CD4-positive, alpha-beta memory T cell (primary cell): ENCODE results near the gene DIS3L2. TPM values are rescaled to one million over a fixed set of nuclear protein-coding genes. Genes with fewer than 3 reads are reported as not detected.
A peak's percentile ranks its signal among the peaks of the same experiment; 100 is the strongest.

Experiments used
- CTCF ChIA-PET: fragments of 350-600 bp; sonication (Branson Sonifier 250); formaldehyde crosslinking; loops from one replicate; lab custom pipeline; 2021; ENCODE audit warnings: inconsistent platforms; ENCODE audit not compliant: partially characterized antibody; lab: Charles Lee
- POLR2A ChIA-PET: fragments of 350-600 bp; sonication (Branson Sonifier 250); formaldehyde crosslinking; loops from one replicate; lab custom pipeline; 2021; ENCODE audit not compliant: partially characterized antibody; lab: Charles Lee
- DNase-seq, 5 donors: peaks; one replicate each; pipeline versions ENCODE4 v3.0.0 to v3.0.0-alpha.2; 2020 to 2022; ENCODE audit warnings: mixed read lengths in 1 of 5
- H3K27ac ChIP-seq: one replicate; pipeline ENCODE4 v1.7.0; 2013; ENCODE audit warnings: low read depth, low read length
- H3K27me3 ChIP-seq: 2 replicates; pipeline ENCODE4 v1.7.0; 2013; ENCODE audit warnings: mild to moderate bottlenecking, low read length, moderate library complexity; ENCODE audit not compliant: insufficient read depth
- H3K36me3 ChIP-seq: 2 replicates; pipeline ENCODE4 v1.7.0; 2013; ENCODE audit warnings: mild to moderate bottlenecking, low read length, moderate library complexity; ENCODE audit not compliant: insufficient read depth
- H3K4me1 ChIP-seq: 2 replicates; pipeline ENCODE4 v1.7.0; 2013; ENCODE audit warnings: mild to moderate bottlenecking, low read length, moderate library complexity; ENCODE audit not compliant: insufficient read depth
- H3K4me3 ChIP-seq, 2 donors: one replicate each; pipeline ENCODE4 v1.7.0; 2013; ENCODE audit warnings: low read length in 2 of 2, mild to moderate bottlenecking in 1 of 2
- H3K9me3 ChIP-seq, 2 donors: one replicate each; pipeline ENCODE4 v1.7.0; 2013; ENCODE audit warnings: low read length in 2 of 2, control low read depth in 1 of 2; ENCODE audit not compliant: control insufficient read depth in 1 of 2
- H3K27ac Mint-ChIP-seq, 7 donors: one replicate each; pipeline ENCODE4 v1.8.0; 2020 to 2021; ENCODE audit warnings: mixed read lengths in 7 of 7, mild to moderate bottlenecking in 6 of 7, inconsistent platforms in 3 of 7, moderate library complexity in 3 of 7
- H3K27me3 Mint-ChIP-seq, 2 donors: one replicate each; pipeline ENCODE4 v1.8.0; 2020 to 2021; ENCODE audit warnings: mixed read lengths in 2 of 2
- H3K36me3 Mint-ChIP-seq, 2 donors: one replicate each; pipeline ENCODE4 v1.8.0; 2020 to 2021; ENCODE audit warnings: mixed read lengths in 2 of 2, inconsistent platforms in 1 of 2, mild to moderate bottlenecking in 1 of 2
- H3K4me1 Mint-ChIP-seq, 4 donors: one replicate each; pipeline ENCODE4 v1.8.0; 2020 to 2021; ENCODE audit warnings: mixed read lengths in 4 of 4, mild to moderate bottlenecking in 1 of 4
- H3K4me3 Mint-ChIP-seq, 8 donors: one replicate each; pipeline ENCODE4 v1.8.0; 2020 to 2021; ENCODE audit warnings: mixed read lengths in 8 of 8, mild to moderate bottlenecking in 7 of 8, moderate library complexity in 6 of 8, inconsistent platforms in 3 of 8
- H3K9me3 Mint-ChIP-seq, 8 donors: one replicate each; pipeline ENCODE4 v1.8.0; 2020 to 2021; ENCODE audit warnings: mixed read lengths in 8 of 8, mild to moderate bottlenecking in 5 of 8, inconsistent platforms in 3 of 8, moderate library complexity in 1 of 8
- intact Hi-C: fragments of 100-400 bp; cut with micrococcal nuclease; formaldehyde crosslinking; loops from one replicate; pipeline ENCODE4 v1.15.1; 2023
- polyA plus RNA-seq, 2 donors: library from polyadenylated mRNA; unstranded; fragments of 300-500 nt; fragmentation: Illumina TruSeq; gene quantifications; one replicate each; pipeline ENCODE4 v1.2.3, GENCODE V29; 2021
- total RNA-seq, 2 experiments: library from RNA; stranded (reverse); gene quantifications; one replicate each; pipeline ENCODE4 v1.2.3, GENCODE V29; 2021

The DIS3L2 gene, protein sequence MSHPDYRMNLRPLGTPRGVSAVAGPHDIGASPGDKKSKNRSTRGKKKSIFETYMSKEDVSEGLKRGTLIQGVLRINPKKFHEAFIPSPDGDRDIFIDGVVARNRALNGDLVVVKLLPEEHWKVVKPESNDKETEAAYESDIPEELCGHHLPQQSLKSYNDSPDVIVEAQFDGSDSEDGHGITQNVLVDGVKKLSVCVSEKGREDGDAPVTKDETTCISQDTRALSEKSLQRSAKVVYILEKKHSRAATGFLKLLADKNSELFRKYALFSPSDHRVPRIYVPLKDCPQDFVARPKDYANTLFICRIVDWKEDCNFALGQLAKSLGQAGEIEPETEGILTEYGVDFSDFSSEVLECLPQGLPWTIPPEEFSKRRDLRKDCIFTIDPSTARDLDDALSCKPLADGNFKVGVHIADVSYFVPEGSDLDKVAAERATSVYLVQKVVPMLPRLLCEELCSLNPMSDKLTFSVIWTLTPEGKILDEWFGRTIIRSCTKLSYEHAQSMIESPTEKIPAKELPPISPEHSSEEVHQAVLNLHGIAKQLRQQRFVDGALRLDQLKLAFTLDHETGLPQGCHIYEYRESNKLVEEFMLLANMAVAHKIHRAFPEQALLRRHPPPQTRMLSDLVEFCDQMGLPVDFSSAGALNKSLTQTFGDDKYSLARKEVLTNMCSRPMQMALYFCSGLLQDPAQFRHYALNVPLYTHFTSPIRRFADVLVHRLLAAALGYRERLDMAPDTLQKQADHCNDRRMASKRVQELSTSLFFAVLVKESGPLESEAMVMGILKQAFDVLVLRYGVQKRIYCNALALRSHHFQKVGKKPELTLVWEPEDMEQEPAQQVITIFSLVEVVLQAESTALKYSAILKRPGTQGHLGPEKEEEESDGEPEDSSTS
- total RNA-seq (10 to 100 TPM; 56.0 to 59.7 TPM), polyA plus RNA-seq (10 to 100 TPM; 16.0 to 22.6 TPM)

DNA sequence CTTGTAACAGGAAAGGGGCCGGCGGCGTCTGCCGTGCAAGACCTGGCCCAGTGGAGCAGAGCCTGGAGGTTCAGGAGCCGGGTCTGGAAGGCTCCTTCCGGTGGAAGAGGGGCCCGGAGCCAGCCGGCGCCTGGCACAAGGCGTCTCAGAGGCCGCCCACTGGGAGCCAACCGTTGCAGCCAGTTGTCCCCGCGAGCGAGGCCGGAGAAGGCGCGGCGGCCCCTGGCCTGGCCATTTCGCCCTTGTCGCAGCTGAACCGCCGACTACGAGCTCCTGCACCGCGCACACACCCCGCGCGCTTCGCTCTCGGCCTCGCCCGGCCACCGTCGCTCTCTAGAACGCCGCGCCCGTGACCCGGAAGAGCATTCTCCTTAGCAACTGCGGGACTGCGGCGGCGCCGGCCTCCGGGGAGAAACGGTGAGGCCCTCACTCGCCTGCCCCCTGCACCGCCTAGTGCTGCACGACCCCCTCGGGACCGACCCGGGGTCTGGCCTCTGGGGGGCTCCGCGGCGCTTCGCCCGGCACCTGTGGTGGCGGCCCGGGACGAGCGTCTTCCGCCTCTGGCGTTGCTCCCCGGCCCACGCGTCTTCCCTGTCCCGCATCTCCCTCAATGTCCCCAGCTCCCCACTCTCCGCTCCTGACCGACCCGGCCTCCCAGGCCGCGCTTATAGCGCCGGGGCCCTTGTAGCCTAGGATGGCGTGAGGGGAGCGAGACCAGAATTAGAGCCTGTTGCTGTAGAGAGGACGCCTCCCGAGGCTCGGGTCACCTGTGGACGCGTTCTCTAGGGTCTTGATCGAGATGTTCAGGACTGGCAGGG is at the start of gene DIS3L2:
Gene DIS3L2 (plus strand): TSS at position 365 of the 818 bp plus-strand sequence. CDS start 53,215 bp downstream, outside the sequence.
- Mint-ChIP-seq H3K27ac (peak within 1 kb of the TSS; percentile 92 to 97 (median 93)), H3K36me3 (no peaks in the 10 kb centered on the region), H3K4me3 (peak within 1 kb of the TSS; percentile 93 to 98 (median 96)), H3K9me3 (peaks cover 0 to 3% (median 0%) of the 10 kb centered on the region in 8 donors), H3K27me3 (peaks cover 0 to 5% of the 10 kb centered on the region in 2 donors), H3K4me1 (peaks cover 29 to 53% (median 37%) of the 10 kb centered on the region in 4 donors)
- DNase-seq, result peak; percentile 76 to 81 (median 80)
- H3K9me3 ChIP-seq, result no peaks in the 10 kb centered on the region
- peak within 1 kb of the TSS; percentile 81 to 98 for H3K4me3 ChIP-seq
- ChIA-PET POLR2A (interaction anchor here (0.6 to 2.9 kb wide), 5 partner anchors 153 to 359 kb away, joined by 3 to 16 read pairs (median 3); no protein-coding TSS in a partner anchor), CTCF (interaction anchor here (1.2 to 1.5 kb wide), 2 partner anchors 37 to 365 kb away, joined by 4 read pairs; no protein-coding TSS in a partner anchor)
- H3K36me3 ChIP-seq, result no peaks in the 10 kb centered on the region
- peaks cover 14% of the 10 kb centered on the region for H3K4me1 ChIP-seq
- no peaks in the 10 kb centered on the region for H3K27me3 ChIP-seq
- intact Hi-C loops, result loop anchor here (1.0 kb wide), 2 partner anchors 175 to 180 kb away; partner anchors contain the start of genes COPS7B and PDE6D
- peak within 1 kb of the TSS; percentile 51 for H3K27ac ChIP-seq

DNA sequence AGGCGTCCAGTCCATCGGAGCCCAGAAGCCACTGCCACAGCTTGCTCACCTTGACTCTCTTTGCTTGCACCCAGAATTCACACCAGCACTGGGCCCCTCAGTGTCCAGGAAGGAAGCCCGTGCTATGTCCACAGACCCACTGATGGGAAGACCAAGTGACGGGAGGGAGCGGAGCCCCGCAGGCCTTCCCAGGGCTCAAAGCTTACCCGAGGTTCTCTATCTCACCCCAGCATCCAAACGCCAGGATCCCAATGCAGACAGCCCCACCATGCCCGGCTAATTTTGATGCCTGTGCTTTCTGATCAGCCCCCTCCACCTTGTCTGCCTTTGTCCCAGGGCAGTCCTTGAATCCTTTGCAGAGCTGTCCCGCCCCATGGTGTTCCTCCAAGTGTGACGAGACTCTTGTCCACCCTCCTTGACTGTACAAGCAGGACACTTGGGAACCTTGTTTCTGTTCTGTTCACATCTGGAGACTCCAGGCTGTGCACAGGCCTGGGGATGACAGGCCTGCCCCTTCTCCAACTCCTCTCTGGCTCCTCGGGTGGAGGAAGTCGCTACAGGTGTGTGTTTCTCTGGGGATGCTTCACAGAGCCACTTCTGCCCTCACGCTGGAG is 47.3 kb upstream of the DIS3L2 start:
- CTCF ChIA-PET, result no interaction called here
- H3K4me3 ChIP-seq, result no peak overlapping the region
- Mint-ChIP-seq H3K36me3 (no peaks in the 10 kb centered on the region), H3K4me3 (no peak overlapping the region), H3K27ac (no peak overlapping the region), H3K9me3 (no peaks in the 10 kb centered on the region), H3K27me3 (peaks cover 4 to 9% of the 10 kb centered on the region in 2 donors), H3K4me1 (peaks cover 5 to 16% (median 9%) of the 10 kb centered on the region in 4 donors)
- H3K27me3 ChIP-seq, result no peaks in the 10 kb centered on the region
- H3K36me3 ChIP-seq, result no peaks in the 10 kb centered on the region
- DNase-seq, result no peak
- POLR2A ChIA-PET, result no interaction called here
- H3K4me1 ChIP-seq, result no peaks in the 10 kb centered on the region
- H3K27ac ChIP-seq, result no peak overlapping the region
- no peaks in the 10 kb centered on the region for H3K9me3 ChIP-seq
- intact Hi-C loops, result no loop called here

DNA sequence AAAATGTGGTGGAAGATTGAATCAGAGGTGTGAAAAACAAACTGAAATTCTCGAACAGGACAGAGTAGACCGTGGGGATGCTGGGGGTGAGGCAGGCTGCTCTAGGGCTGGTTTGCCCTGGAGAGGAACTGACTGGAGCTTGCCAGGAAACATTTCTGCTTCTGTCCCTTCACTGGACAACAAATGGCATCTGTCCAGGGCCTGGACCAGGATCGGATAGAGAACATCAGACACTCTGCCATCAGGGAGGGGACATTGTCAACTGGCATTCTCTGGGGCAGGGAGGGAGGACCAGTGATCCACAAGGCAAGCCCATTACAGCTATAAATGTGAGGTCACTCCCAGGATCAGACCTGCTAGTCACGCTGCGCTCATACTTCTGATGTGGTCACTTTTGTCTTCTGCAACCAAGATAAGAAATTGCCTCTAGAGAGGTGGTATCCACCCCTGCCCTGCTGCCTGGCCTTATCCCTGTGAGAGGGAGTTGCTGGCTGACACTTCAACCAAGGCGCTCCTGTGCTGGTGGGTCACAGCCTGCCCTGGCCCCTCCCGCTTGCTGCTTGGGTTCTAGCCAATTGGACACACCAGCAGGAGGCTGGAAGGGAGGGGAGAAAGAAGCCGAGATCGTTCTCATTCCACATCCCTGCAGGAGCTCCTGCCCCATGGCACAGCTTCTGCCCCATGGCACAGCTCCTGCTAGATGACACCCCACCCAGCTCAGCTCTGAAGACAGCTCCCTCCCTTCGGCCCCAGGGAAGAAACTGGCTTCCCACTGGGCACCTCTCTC is 44.0 kb upstream of the DIS3L2 start:
- Mint-ChIP-seq H3K9me3 (no peaks in the 10 kb centered on the region), H3K4me1 (peaks cover 0 to 6% (median 0%) of the 10 kb centered on the region in 4 donors), H3K27me3 (peaks cover 7 to 11% of the 10 kb centered on the region in 2 donors), H3K36me3 (no peaks in the 10 kb centered on the region), H3K4me3 (no peak overlapping the region), H3K27ac (no peak overlapping the region)
- no peak for DNase-seq
- ChIA-PET CTCF (interaction anchor here (0.7 to 1.3 kb wide), 3 partner anchors 11 to 389 kb away, joined by 3 read pairs; no protein-coding TSS in a partner anchor), POLR2A (no interaction called here)
- intact Hi-C loops, result no loop called here
- Histone ChIP-seq H3K27me3 (no peaks in the 10 kb centered on the region), H3K4me1 (no peaks in the 10 kb centered on the region), H3K4me3 (no peak overlapping the region), H3K9me3 (no peaks in the 10 kb centered on the region), H3K27ac (no peak overlapping the region), H3K36me3 (no peaks in the 10 kb centered on the region)

DNA sequence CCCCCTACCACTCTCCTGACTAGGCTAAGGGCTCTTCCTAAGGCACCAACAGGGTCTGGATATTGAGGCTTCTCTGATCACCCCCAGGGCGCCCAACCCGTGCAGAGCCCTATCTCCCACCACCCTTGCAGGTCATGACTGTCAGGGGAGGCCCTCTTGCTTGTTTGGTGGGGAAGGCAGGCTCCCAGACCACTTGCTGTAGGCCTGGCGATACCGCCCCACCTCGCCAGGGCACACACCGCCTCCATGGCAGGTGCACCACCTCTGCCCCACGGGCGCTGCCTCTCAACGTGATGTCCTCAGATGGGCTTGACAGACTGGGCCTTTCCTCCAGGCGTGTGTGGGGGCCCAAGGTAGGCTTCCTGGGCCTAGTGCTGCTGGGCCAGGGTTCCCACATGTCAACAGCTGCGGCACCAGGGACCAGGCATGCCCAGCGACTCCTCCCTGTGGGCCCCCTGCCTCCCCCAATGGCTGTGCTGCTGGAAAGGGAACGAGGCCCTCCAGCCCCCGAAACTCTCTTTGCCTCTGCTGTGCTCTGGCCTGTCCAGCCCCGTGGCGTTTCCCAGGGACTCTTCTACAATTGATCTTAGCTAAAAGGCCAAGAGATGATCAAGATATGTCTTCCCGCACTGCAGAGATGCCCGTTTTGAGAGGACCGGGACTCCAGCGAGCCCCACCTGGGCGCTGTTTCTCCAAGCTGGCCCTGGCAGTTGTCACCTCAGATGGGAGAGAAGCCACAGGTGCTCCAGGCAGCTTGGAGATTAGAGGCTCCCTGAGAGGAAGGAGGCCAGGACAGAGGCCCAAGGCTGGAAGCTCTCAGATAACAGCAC is 42.8 kb upstream of the DIS3L2 start:
- ChIA-PET CTCF (no interaction called here), POLR2A (no interaction called here)
- H3K36me3 ChIP-seq, result no peaks in the 10 kb centered on the region
- DNase-seq, result no peak
- H3K4me3 ChIP-seq, result no peak overlapping the region
- no peaks in the 10 kb centered on the region for H3K4me1 ChIP-seq
- intact Hi-C loops, result no loop called here
- H3K9me3 Mint-ChIP-seq, result no peaks in the 10 kb centered on the region
- H3K27me3 Mint-ChIP-seq, result peaks cover 13 to 16% of the 10 kb centered on the region in 2 donors
- H3K27me3 ChIP-seq, result no peaks in the 10 kb centered on the region
- no peaks in the 10 kb centered on the region for H3K9me3 ChIP-seq
- H3K27ac Mint-ChIP-seq, result peak overlapping the region in 1 of 7 donors; percentile 30
- peaks cover 0 to 6% (median 0%) of the 10 kb centered on the region in 4 donors for H3K4me1 Mint-ChIP-seq
- no peak overlapping the region for H3K27ac ChIP-seq
- no peaks in the 10 kb centered on the region for H3K36me3 Mint-ChIP-seq
- no peak overlapping the region for H3K4me3 Mint-ChIP-seq

DNA sequence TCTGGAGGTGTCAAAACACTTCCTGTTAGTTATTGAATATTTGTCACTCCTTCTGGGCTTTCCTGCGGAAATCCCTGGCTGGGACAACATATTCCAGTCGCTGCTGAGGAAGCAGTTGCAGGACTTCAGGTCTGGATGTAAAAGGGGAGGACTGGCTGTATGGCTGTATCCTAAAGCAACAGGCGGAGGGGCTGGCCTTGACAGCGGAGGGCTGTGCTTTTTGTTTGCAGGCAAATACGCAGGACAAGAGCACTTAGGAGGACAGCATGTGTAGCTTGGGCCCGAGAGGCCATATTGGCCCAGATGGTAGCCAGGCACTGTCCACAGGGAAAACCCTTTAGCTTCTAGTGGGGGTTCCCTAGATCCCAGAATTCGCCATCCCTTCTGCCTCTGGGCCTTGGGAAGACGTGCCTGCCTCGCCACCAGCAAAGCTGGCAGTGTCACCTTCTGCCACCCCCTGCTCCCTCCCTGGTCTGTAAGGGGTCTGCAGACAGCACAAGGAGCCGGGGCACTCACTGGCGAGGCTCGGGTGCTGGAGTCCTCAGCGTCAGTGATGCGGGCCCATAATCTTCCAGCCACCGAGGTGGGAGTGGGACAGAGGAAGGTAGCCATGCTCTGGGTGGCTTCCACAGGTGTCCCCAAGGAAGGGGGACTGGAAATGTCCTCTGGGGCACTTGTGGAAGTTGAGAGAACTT is 42.0 kb upstream of the DIS3L2 start:
- peaks cover 21 to 24% of the 10 kb centered on the region in 2 donors for H3K27me3 Mint-ChIP-seq
- no peak overlapping the region for H3K27ac ChIP-seq
- no peak overlapping the region for H3K4me3 ChIP-seq
- ChIA-PET POLR2A (no interaction called here), CTCF (interaction anchor here (1.6 to 2.8 kb wide), 2 partner anchors 120 to 407 kb away, joined by 3 to 15 read pairs; no protein-coding TSS in a partner anchor)
- intact Hi-C loops, result no loop called here
- H3K36me3 ChIP-seq, result no peaks in the 10 kb centered on the region
- H3K4me1 Mint-ChIP-seq, result peaks cover 0 to 7% (median 3%) of the 10 kb centered on the region in 4 donors
- H3K9me3 Mint-ChIP-seq, result no peaks in the 10 kb centered on the region
- H3K9me3 ChIP-seq, result no peaks in the 10 kb centered on the region
- DNase-seq, result no peak
- no peaks in the 10 kb centered on the region for H3K4me1 ChIP-seq
- no peak overlapping the region for H3K4me3 Mint-ChIP-seq
- H3K27ac Mint-ChIP-seq, result no peak overlapping the region
- no peaks in the 10 kb centered on the region for H3K36me3 Mint-ChIP-seq
- peaks cover 4% of the 10 kb centered on the region for H3K27me3 ChIP-seq
